Stimulated activated naive CD8-positive, alpha-beta T cell treated with anti-CD3 and anti-CD28 coated beads, Interleukin-15, Interleukin-2, amounts not matched to agents 100 ng/mL and 50 ng/mL, for 24 hours (primary cell): ENCODE results near the gene SNRNP200.
A peak's percentile ranks its signal among the peaks of the same experiment; 100 is the strongest.

Experiments used
- H3K27ac Mint-ChIP-seq: one replicate; pipeline ENCODE4 v1.8.0; 2021; ENCODE audit warnings: mild to moderate bottlenecking, mixed read lengths
- H3K27me3 Mint-ChIP-seq: one replicate; pipeline ENCODE4 v1.8.0; 2021; ENCODE audit warnings: mixed read lengths
- H3K36me3 Mint-ChIP-seq: one replicate; pipeline ENCODE4 v1.8.0; 2021; ENCODE audit warnings: low read depth, mixed read lengths
- H3K4me1 Mint-ChIP-seq: one replicate; pipeline ENCODE4 v1.8.0; 2021; ENCODE audit warnings: low read depth, mixed read lengths
- H3K4me3 Mint-ChIP-seq: one replicate; pipeline ENCODE4 v1.8.0; 2021; ENCODE audit warnings: mild to moderate bottlenecking, mixed read lengths
- H3K9me3 Mint-ChIP-seq: one replicate; pipeline ENCODE4 v1.8.0; 2021; ENCODE audit warnings: mixed read lengths

The SNRNP200 gene

DNA sequence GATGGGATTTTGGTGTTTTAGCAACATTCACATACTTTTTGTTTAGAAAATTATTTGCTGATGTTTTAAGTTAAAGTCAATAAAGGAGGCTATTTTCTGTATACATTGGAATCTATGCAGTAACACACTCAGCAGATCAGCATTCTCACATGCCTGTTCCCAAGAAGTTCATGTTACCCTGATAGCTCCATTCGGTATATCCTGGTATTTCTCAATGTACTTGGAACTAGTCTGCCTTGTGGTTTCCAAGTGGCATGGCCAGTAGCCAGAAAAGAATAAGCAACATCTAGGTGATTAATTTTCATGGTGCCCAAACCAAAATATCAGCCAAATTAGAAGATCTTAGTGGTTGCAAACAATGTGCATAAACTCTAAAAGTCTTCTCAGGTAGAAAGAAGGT, 25.1 kb upstream of the SNRNP200 start:
- no peak overlapping the region for H3K4me3 Mint-ChIP-seq
- peaks cover 55% of the 10 kb centered on the region for H3K4me1 Mint-ChIP-seq
- H3K27me3 Mint-ChIP-seq, result no peaks in the 10 kb centered on the region
- H3K36me3 Mint-ChIP-seq, result peaks cover 44% of the 10 kb centered on the region
- no peak overlapping the region for H3K27ac Mint-ChIP-seq
- H3K9me3 Mint-ChIP-seq, result no peaks in the 10 kb centered on the region

DNA sequence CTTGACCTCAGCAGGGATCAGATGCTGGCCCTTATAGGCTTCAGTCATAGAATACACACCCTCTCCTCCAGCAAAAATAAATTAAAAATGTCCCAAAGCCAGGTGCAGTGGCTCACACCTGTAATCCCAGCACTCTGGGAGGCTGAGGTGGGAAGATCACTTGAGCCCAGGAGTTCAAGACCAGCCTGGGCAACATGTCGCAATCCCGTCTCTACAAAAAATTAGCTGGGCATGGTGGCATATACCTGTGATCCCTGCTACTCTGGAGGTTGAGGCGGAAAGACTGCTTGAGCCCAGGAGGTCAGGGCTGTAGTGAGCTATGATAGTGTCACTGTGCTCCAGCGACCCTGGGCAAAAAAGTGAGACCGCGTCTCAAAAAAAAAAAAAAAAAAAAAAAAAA, 24.5 kb upstream of the SNRNP200 start:
- Mint-ChIP-seq H3K27ac (no peak overlapping the region), H3K27me3 (no peaks in the 10 kb centered on the region), H3K4me1 (peaks cover 55% of the 10 kb centered on the region), H3K36me3 (peaks cover 45% of the 10 kb centered on the region), H3K9me3 (no peaks in the 10 kb centered on the region), H3K4me3 (no peak overlapping the region)

DNA sequence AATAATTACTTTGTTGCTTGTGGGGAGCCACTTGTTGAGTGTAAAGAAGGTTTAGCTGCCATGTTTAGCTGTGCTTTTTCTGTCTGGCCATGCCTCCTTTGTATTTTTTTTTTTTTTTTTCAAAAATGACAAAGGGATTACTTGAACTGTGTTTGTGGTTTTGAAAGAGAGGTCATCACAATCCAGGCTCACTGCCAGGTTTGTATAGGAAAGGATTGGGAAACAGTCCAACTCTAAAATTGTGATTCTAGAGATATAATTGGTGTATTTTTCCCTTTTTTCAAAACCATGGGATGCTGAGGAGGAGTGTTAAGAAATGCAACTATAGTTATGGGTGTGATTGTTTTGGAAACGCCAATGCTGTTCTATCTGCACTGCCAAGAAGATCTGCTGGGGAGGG, 24.1 kb upstream of the SNRNP200 start:
- Mint-ChIP-seq H3K27me3 (no peaks in the 10 kb centered on the region), H3K36me3 (peaks cover 45% of the 10 kb centered on the region), H3K4me3 (no peak overlapping the region), H3K9me3 (no peaks in the 10 kb centered on the region), H3K4me1 (peaks cover 55% of the 10 kb centered on the region), H3K27ac (no peak overlapping the region)

DNA sequence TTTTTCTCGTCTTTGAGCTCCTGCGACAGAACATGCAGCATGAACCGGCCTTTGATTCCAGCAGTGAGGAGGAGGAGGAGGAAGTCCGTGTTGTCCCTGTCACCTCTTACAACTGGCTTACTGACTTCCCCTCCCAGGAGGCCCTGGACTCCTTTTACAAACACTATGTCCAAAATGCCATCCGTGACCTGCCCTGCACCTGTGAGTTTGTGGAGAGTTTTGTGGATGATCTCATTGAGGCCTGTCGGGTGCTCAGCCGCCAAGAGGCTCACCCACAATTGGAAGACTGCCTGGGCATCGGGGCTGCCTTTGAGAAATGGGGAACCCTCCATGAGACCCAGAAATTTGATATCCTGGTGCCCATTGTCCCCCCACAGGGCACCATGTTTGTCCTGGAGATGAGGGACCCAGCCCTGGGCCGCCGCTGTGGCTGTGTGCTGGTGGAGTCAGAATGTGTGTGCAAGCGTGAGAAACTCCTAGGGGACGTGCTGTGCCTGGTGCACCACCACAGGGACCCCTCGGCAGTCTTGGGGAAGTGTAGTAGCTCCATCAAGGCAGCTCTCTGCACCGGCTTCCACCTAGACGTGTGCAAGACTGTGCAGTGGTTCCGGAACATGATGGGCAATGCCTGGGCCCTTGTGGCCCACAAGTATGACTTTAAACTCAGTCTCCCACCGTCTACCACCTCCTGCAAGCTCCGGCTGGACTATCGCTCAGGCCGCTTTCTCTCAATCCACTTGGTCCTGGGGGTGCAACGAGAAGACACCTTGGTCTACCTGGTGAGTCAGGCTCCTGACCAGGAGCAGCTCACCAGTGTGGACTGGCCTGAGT, 21.9 kb upstream of the SNRNP200 start:
- Mint-ChIP-seq H3K9me3 (no peaks in the 10 kb centered on the region), H3K4me1 (peaks cover 58% of the 10 kb centered on the region), H3K27me3 (peaks cover 5% of the 10 kb centered on the region), H3K27ac (no peak overlapping the region), H3K4me3 (peak overlapping the region; percentile 96), H3K36me3 (peaks cover 45% of the 10 kb centered on the region)

DNA sequence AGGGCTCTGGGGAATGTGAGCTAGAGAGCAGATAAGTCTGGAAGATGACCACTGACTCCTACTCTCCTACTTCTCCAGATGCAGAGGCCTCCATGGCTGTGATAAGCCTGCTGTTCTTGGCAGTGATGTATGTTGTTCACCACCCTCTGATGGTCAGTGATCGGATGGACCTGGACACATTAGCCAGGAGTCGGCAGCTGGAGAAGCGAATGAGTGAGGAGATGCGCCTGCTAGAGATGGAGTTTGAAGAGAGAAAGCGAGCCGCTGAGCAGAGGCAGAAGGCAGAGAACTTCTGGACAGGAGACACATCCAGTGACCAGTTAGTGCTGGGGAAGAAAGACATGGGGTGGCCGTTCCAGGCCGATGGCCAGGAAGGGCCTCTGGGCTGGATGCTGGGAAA, 21.2 kb upstream of the SNRNP200 start:
- H3K4me1 Mint-ChIP-seq, result peaks cover 62% of the 10 kb centered on the region

DNA sequence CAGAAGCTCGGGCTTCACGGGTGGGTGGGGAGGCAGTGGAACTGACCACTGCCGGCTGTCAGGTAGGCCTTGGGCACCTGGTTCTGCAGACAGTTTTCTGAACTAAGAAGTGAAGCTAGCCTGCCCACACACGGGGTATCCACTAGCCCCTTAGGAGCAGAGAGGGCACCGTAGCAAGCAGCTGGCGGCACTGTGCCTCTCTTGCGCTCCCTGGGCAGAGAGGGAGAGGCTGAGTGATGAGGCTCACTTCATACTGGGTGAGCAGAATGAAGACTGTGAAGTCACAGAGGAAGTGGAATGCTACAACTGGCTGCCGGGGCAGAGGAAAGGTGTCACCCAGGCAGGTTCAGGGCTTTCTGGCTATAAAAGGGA, 20.5 kb upstream of the SNRNP200 start:
- Mint-ChIP-seq H3K36me3 (peaks cover 45% of the 10 kb centered on the region), H3K27me3 (peaks cover 5% of the 10 kb centered on the region), H3K4me3 (peak overlapping the region; percentile 96), H3K4me1 (peaks cover 63% of the 10 kb centered on the region), H3K27ac (peak overlapping the region; percentile 92), H3K9me3 (no peaks in the 10 kb centered on the region)

More for the DNA sequence above, 21.2 kb upstream of the SNRNP200 start:
- H3K27me3 Mint-ChIP-seq, result peaks cover 5% of the 10 kb centered on the region
- peak overlapping the region; percentile 96 for H3K4me3 Mint-ChIP-seq
- peaks cover 45% of the 10 kb centered on the region for H3K36me3 Mint-ChIP-seq
- no peaks in the 10 kb centered on the region for H3K9me3 Mint-ChIP-seq
- H3K27ac Mint-ChIP-seq, result no peak overlapping the region

DNA sequence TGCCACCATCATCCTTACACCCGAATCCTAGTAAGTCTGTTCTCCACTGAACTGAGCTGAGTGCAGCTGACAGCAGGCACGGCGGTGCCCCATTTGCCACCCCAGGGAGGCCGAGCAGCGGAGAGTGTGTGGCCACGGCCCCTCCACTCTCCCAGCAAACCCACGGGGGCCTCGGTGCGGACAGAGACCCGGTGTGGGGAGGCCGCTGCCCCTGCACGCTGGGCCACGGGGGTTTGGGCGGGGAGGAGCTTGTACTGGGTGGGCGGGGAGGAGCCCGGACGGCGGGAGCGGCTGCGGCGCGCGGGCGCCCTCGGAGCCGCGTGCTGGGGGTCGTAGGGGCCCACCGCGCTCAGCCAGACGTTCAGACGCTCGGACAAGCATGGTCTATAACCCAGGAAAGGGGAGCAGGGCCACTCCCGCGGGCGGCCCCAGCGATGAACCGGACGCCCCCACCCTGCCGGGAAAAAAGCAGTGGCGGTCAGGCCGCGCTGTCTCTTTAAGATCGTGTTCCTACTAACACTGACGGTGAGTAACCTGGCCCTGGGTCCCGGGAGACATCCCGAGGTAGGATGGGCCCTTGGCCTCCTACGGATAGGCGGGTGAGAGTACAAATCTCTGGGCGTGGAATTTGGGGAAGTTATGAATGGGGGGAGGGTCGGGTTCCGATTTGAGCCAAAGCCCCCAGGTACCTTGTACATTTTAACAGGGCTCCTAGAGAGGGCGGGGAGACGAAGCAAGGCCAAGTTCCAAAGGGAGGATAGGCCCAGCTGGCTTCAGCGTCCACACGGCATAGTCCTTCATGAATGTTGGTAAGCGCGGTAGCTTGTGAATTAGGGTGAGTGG, 19.9 kb upstream of the SNRNP200 start, which contains the start of gene ITPRIPL1:
TSS of gene ITPRIPL1 (plus strand) at position 277 of the 843 bp plus-strand sequence. CDS start at position 800, 523 bp downstream.
- H3K4me1 Mint-ChIP-seq, result peaks cover 69% of the 10 kb centered on the region
- peaks cover 5% of the 10 kb centered on the region for H3K27me3 Mint-ChIP-seq

DNA sequence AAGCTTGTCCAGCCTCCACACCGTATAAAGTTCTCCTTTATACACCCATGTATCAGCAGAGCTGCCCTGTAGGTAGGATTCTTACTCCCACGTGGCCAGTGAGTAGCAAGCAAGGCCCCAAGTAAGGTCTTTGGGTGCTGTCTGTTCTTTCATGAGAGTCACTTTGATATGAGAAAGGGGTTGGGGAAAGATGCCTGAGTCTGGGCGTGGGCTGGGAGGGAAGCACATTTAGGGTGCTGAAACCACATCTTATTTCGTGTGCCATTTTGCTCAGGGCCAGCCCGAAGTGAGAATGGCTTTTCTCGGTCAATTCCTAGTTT, 19.3 kb upstream of the SNRNP200 start:
- peaks cover 44% of the 10 kb centered on the region for H3K36me3 Mint-ChIP-seq
- H3K27ac Mint-ChIP-seq, result peak overlapping the region; percentile 88
- no peaks in the 10 kb centered on the region for H3K9me3 Mint-ChIP-seq
- peaks cover 5% of the 10 kb centered on the region for H3K27me3 Mint-ChIP-seq
- peaks cover 75% of the 10 kb centered on the region for H3K4me1 Mint-ChIP-seq
- peak overlapping the region; percentile 96 for H3K4me3 Mint-ChIP-seq

More for the DNA sequence above, 19.9 kb upstream of the SNRNP200 start, which contains the start of gene ITPRIPL1:
- peak within 1 kb of the TSS; percentile 96 for H3K4me3 Mint-ChIP-seq
- peak within 1 kb of the TSS; percentile 92 for H3K27ac Mint-ChIP-seq
- no peaks in the 10 kb centered on the region for H3K9me3 Mint-ChIP-seq
- peaks cover 45% of the 10 kb centered on the region for H3K36me3 Mint-ChIP-seq

DNA sequence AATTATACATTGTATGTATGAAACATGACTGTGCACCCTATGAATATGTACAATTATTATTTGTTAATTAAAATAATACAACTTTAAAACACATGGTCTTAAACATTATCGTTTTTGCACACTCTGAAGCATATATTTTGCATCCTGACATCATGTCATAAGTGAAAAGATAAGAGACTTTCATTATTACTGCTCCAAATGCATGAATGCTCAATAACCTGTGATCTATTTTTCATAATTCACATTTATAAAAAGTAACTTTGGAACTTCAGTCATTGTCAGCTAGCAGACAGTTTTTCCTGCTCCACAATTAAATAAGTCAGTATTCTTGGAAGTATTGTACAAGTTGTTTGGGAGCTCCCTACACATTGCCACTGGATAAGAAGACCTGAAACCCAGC, 18.5 kb upstream of the SNRNP200 start:
- Mint-ChIP-seq H3K4me1 (peaks cover 76% of the 10 kb centered on the region), H3K36me3 (peaks cover 35% of the 10 kb centered on the region), H3K27me3 (peaks cover 5% of the 10 kb centered on the region), H3K27ac (peak overlapping the region; percentile 88), H3K4me3 (peak overlapping the region; percentile 96), H3K9me3 (no peaks in the 10 kb centered on the region)

DNA sequence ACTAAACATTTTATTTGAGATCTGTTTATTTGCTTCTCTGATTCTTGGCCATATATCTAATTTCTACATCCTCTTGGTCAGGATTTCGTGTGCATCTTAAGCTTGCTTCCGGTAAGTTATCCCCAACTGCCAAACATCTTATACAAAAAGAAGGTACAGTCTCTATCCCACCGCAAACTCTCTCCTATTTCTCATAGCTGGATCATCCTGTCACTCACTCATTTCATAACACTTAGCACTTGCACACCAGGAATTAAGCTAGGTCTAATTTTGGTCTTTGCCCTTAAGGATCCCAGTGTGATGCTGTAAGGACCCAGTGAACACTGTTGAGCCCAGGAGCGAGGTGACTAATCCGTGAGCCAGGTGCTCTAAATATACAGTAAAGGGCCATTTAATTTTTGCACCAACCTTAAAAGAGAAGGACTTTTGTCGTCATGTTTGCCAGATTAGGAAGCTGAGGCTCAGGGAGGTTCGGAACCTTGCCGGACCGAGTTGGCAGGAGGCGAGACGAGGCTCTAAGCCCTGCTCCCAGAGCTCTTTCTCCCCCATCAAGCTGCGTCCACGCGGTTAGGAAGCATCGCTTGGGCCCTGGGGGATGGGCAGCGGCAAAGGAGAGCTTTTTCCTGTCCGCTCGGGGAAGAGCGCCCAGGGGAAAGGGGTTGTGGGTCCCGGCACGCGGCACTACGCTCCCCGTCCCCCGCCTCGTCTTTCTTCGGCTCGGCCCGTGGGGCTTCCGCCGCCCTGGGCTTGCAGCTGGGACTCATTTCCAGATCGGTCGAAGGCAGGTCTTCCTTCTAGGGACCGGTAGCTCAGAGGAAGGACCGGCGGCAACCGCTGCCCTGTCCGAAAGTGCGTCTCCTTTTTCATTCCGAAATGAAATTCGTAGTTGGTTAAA, 15.6 kb upstream of the SNRNP200 start:
- Mint-ChIP-seq H3K4me1 (peaks cover 72% of the 10 kb centered on the region), H3K9me3 (no peaks in the 10 kb centered on the region), H3K27ac (peak overlapping the region; percentile 84), H3K36me3 (peaks cover 7% of the 10 kb centered on the region), H3K27me3 (peaks cover 5% of the 10 kb centered on the region), H3K4me3 (peak overlapping the region; percentile 85)

DNA sequence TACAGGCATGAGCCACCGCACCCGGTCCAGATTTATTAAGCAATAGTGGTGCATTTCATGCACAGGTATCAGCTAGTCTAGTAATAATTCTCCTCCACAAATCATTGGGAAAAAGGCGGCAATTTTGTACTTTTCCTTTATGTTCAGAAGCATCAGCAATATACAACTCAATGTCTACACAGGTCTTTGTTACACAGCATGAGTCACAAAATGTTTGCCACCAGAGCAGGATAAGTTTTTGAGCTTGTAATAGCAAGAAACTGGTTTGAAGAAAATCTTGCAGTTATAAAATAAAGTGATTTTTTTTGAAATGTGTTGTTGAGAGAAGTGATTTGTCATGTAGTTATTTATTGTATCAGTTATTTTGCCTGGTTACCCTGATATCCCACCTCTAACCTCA, 15.0 kb upstream of the SNRNP200 start:
- Mint-ChIP-seq H3K36me3 (peaks cover under 1% of the 10 kb centered on the region), H3K4me1 (peaks cover 72% of the 10 kb centered on the region), H3K9me3 (no peaks in the 10 kb centered on the region), H3K27me3 (peaks cover 5% of the 10 kb centered on the region), H3K4me3 (peak overlapping the region; percentile 85), H3K27ac (no peak overlapping the region)

DNA sequence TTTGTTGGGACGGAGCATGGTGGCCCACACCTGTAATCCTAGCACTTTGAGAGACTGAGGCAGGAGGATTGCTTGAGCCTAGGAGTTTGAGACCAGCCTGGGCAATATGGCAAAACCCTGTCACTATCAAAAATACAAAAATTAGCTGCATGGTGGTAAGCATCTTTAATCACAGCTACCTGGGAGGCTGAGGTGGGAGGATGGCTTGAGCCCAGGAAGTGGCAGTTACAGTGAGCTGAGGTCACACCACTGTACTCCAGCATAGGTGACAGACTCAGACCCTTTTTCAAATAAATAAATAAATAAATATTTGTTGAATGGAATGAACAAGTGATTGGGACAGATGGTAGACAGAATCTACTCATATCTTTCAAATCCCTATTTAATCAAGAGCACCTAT, 14.1 kb upstream of the SNRNP200 start:
- H3K4me1 Mint-ChIP-seq, result peaks cover 70% of the 10 kb centered on the region
- H3K4me3 Mint-ChIP-seq, result no peak overlapping the region
- peak overlapping the region; percentile 33 for H3K27ac Mint-ChIP-seq
- no peaks in the 10 kb centered on the region for H3K9me3 Mint-ChIP-seq
- H3K36me3 Mint-ChIP-seq, result no peaks in the 10 kb centered on the region
- peaks cover 5% of the 10 kb centered on the region for H3K27me3 Mint-ChIP-seq

DNA sequence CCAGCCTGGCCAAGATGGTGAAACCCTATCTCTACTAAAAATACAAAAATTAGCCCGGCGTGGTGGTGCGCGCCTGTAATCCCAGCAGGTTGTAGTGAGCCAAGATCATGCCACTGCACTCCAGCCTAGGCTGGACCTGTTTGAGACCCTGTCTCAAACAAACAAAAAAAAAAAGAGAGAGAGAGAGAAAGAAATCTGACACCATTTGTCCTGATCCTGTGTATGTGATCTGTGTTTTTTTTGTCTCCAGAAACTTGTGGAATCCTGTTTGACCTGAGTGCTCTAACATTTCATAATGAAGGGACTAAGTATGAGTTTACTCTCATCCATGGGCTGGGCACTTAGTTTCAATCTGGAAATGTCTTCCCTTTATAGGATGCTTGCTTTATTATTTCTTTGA, 13.4 kb upstream of the SNRNP200 start:
- H3K4me3 Mint-ChIP-seq, result no peak overlapping the region
- H3K4me1 Mint-ChIP-seq, result peaks cover 64% of the 10 kb centered on the region
- H3K9me3 Mint-ChIP-seq, result no peaks in the 10 kb centered on the region
- peaks cover 5% of the 10 kb centered on the region for H3K27me3 Mint-ChIP-seq
- H3K27ac Mint-ChIP-seq, result peak overlapping the region; percentile 33
- H3K36me3 Mint-ChIP-seq, result no peaks in the 10 kb centered on the region

DNA sequence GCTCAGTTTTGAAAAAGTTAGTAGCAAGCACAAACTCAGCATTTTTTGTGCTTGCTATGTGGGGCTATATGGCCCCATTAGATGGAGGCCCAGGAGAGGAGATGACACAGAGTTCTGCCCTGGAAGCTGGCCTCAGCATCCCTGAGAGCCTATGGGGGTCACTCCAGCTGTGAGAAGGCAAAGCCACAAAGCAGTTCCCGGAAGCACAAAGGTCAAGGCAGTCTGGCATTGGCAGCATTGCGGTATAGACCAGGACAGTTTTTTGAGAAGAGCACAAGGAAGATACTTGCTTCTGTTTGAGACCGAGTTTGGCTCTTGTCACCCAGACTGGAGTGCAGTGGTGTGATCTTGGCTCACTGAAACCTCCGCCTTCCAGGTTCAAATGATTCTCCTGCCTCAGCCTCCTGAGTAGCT, 12.2 kb upstream of the SNRNP200 start:
- Mint-ChIP-seq H3K9me3 (no peaks in the 10 kb centered on the region), H3K4me3 (no peak overlapping the region), H3K36me3 (no peaks in the 10 kb centered on the region), H3K27ac (peak overlapping the region; percentile 61), H3K27me3 (no peaks in the 10 kb centered on the region), H3K4me1 (peaks cover 57% of the 10 kb centered on the region)
